Measurements from ENCODE around the gene TBC1D9B. TPM values are rescaled to one million over a fixed set of nuclear protein-coding genes. Genes with fewer than 3 reads are reported as not detected.

TBC1D9B gene
- total RNA-seq, 2 donors from 2014 or later, result 89.3 to 136 TPM

GRCh38 chr5:179890751-179891682, 16.7 kb downstream of the TBC1D9B start:
- no peaks in the 10 kb centered on the region for H3K9me3 ChIP-seq
- no peak overlapping the region for H3K27ac ChIP-seq
- H3K4me1 ChIP-seq, result no peaks in the 10 kb centered on the region
- intact Hi-C loops (cut with DNase I), result no loop called here
- no peaks in the 10 kb centered on the region for H3K27me3 ChIP-seq
- no peak for DNase-seq
- no peak overlapping the region for H3K9ac ChIP-seq (ENCODE audit: low read depth in 2 of 2, low read length in 2 of 2)
- peaks cover 25% of the 10 kb centered on the region for H3K36me3 ChIP-seq
- no peak overlapping the region for H3K4me3 ChIP-seq
- no peak for TF ChIP-seq CTCF (IDR thresholded peaks at IDR 0.05)

GRCh38 chr5:179889885-179890284, 17.8 kb downstream of the TBC1D9B start:
- peaks cover 25% of the 10 kb centered on the region for H3K36me3 ChIP-seq
- H3K9me3 ChIP-seq, result no peaks in the 10 kb centered on the region
- no peak for DNase-seq
- H3K4me3 ChIP-seq, result no peak overlapping the region
- H3K9ac ChIP-seq (ENCODE audit: low read depth in 2 of 2, low read length in 2 of 2), result no peak overlapping the region
- no peak overlapping the region for H3K27ac ChIP-seq
- no peaks in the 10 kb centered on the region for H3K4me1 ChIP-seq
- H3K27me3 ChIP-seq, result no peaks in the 10 kb centered on the region
- TF ChIP-seq CTCF (IDR thresholded peaks at IDR 0.05), result no peak
- intact Hi-C loops (cut with DNase I), result no loop called here

GRCh38 chr5:179887802-179888201, 19.9 kb downstream of the TBC1D9B start:
- H3K27ac ChIP-seq, result no peak overlapping the region
- DNase-seq, result no peak
- H3K36me3 ChIP-seq, result peaks cover 24% of the 10 kb centered on the region
- H3K9ac ChIP-seq (ENCODE audit: low read depth in 2 of 2, low read length in 2 of 2), result no peak overlapping the region
- H3K27me3 ChIP-seq, result no peaks in the 10 kb centered on the region
- H3K4me1 ChIP-seq, result no peaks in the 10 kb centered on the region
- intact Hi-C loops (cut with DNase I), result no loop called here
- TF ChIP-seq CTCF (IDR thresholded peaks at IDR 0.05), result no peak
- no peaks in the 10 kb centered on the region for H3K9me3 ChIP-seq
- H3K4me3 ChIP-seq, result no peak overlapping the region

- no peak for DNase-seq
- Histone ChIP-seq H3K9me3 (no peaks in the 10 kb centered on the region), H3K27ac (no peak overlapping the region), H3K4me3 (no peak overlapping the region), H3K36me3 (peaks cover 23% of the 10 kb centered on the region), H3K4me1 (no peaks in the 10 kb centered on the region), H3K27me3 (no peaks in the 10 kb centered on the region), H3K9ac (ENCODE audit: low read depth in 2 of 2, low read length in 2 of 2) (no peak overlapping the region)
- no peak for TF ChIP-seq CTCF (IDR thresholded peaks at IDR 0.05)
- intact Hi-C loops (cut with DNase I), result no loop called here
These were observed 20.6 kb downstream of the TBC1D9B start for GRCh38 chr5:179887095-179887494.

- no peak overlapping the region for H3K9ac ChIP-seq (ENCODE audit: low read depth in 2 of 2, low read length in 2 of 2)
- H3K27me3 ChIP-seq, result no peaks in the 10 kb centered on the region
- H3K9me3 ChIP-seq, result no peaks in the 10 kb centered on the region
- peaks cover 15% of the 10 kb centered on the region for H3K36me3 ChIP-seq
- TF ChIP-seq CTCF (IDR thresholded peaks at IDR 0.05), result no peak
- H3K27ac ChIP-seq, result no peak overlapping the region
- intact Hi-C loops (cut with DNase I), result no loop called here
- no peaks in the 10 kb centered on the region for H3K4me1 ChIP-seq
- DNase-seq, result no peak
- H3K4me3 ChIP-seq, result no peak overlapping the region
These were observed 21.3 kb downstream of the TBC1D9B start for GRCh38 chr5:179886190-179886911.
